CD4-positive, alpha-beta T cell treated with Interleukin-4 for 1 hour (primary cell): Measurements from ENCODE around the gene BTBD19.
"Not testable (repeated sequence)": the region's sequence is repeated elsewhere in the genome, so short reads cannot be mapped to it uniquely, and the experiment has no call there.

ENCODE experiments used
- DNase-seq, 2 donors: peaks; one replicate each; pipeline ENCODE4 v3.0.0-alpha.2; 2020 to 2022

BTBD19 gene, protein sequence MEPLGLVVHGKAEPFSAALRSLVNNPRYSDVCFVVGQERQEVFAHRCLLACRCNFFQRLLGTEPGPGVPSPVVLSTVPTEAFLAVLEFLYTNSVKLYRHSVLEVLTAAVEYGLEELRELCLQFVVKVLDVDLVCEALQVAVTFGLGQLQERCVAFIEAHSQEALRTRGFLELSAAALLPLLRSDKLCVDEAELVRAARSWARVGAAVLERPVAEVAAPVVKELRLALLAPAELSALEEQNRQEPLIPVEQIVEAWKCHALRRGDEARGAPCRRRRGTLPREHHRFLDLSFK

GRCh38 chr1:44808063-44808937 lies at the start of gene BTBD19:
TSS of gene BTBD19 (plus strand) at chr1:44808523. CDS start at chr1:44808821, 298 bp downstream.
- no peak for DNase-seq

- DNase-seq: no peak
Measured at GRCh38 chr1:44759077-44759476, 49.2 kb upstream of the BTBD19 start.

GRCh38 chr1:44760876-44761275 lies 47.4 kb upstream of the BTBD19 start:
- no peak for DNase-seq

- DNase-seq: not testable (repeated sequence)
Measured at GRCh38 chr1:44766421-44766820, 41.9 kb upstream of the BTBD19 start.

- peak; percentile 91 to 92 for DNase-seq
Measured at GRCh38 chr1:44775078-44775929, 33.0 kb upstream of the BTBD19 start, which contains the start of gene RPS8. TSS of gene RPS8 (plus strand) at chr1:44775540. CDS start at chr1:44775597, 57 bp downstream.

- DNase-seq: peak; percentile 39 to 53
Measured at GRCh38 chr1:44775930-44776729, 32.2 kb upstream of the BTBD19 start.

DNA sequence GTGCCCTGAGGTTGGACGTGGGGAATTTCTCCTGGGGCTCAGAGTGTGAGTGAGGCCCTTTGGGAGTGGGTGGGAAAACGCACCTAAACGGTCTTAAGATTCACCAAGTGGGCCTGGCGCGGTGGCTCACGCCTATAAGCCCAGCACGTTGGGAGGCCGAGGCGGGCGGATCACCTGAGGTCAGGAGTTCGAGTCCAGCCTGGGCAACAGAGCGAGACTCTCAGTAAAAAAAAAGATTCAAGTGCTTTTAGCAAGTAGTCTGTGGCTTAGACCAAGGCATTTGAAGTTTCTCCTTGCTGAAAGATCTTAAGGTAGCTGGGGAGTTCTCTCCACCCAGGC lies 31.6 kb upstream of the BTBD19 start:
- DNase-seq: no peak

DNA sequence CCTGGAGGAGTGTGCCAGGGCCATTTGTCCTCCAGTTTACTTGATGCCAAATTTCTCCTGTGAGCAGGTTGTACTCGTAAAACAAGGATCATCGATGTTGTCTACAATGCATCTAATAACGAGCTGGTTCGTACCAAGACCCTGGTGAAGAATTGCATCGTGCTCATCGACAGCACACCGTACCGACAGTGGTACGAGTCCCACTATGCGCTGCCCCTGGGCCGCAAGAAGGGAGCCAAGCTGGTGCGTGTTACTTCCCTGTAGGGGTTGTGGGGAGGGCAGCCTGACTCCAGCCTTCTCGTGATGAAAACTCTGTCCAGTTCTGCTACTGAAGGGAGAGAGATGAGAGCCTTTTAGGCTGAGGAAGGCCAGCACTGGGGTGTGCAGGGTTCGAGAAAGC lies 30.8 kb upstream of the BTBD19 start:
- no peak for DNase-seq

DNA sequence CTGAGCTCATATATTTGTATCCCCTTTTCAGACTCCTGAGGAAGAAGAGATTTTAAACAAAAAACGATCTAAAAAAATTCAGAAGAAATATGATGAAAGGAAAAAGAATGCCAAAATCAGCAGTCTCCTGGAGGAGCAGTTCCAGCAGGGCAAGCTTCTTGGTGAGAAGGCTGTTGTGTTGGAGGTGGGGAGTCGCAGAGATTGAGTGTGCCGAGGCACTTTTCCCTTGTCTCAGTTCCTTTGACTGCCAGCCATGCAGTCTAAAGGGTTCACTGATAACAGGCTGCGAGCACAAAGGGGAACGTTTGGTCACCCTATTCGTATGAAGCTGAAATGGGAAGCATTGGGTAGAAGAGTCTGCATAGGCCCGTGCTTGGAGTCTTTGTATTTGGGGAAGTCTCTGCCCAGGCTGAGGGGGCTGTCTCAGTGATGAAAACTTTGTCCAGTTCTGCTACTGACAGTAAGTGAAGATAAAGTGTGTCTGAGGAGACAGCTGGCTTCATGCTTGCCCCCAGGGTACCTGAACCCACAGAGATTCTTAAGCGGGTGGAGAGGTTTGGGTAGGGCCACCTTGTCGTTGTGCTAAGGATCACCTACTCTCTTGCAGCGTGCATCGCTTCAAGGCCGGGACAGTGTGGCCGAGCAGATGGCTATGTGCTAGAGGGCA lies 30.2 kb upstream of the BTBD19 start:
- DNase-seq: no peak

DNA sequence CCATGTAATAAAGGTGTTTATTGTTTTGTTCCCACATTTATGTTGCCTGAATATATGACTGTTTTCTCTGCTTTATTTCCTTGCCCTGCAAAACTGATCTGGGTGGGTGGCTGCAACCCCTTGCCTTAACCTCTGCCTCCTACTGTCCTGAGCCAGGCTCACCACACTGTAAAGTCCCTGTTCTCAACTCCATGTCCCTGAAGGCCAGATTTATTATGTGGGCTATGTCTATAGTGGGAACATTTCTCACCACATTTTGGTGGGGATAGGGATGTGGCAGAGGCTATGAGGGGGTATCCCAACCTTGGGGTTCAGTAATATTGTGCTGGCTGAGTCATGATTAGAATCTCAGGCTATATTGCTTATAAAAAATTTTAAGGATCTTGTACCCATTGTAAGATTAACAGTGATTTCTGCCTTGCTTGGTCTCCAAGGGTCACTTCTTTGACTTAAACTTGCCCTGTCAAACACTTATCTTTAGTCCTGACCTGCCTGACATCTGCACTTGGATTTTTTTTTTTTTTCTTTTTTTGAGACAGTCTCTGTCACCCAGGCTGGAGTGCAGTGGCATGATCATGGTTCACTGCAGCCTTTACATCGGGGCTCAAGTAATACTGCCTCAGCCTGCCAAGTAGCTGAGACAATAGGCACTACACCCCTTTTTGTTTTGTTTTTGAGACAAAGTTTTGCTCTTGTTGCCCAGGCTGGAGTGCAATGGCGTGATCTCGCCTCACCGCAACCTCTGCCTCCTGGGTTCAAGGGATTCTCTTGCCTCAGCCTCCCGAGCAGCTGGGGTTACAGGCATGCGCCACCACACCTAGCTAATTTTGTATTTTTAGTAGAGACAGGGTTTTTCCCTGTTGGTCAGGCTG lies 29.4 kb upstream of the BTBD19 start:
- DNase-seq: no peak

- DNase-seq: no peak
Measured at GRCh38 chr1:44780583-44781121, 27.7 kb upstream of the BTBD19 start.

- DNase-seq: no peak
Measured at GRCh38 chr1:44783697-44784093, 24.6 kb upstream of the BTBD19 start.

DNA sequence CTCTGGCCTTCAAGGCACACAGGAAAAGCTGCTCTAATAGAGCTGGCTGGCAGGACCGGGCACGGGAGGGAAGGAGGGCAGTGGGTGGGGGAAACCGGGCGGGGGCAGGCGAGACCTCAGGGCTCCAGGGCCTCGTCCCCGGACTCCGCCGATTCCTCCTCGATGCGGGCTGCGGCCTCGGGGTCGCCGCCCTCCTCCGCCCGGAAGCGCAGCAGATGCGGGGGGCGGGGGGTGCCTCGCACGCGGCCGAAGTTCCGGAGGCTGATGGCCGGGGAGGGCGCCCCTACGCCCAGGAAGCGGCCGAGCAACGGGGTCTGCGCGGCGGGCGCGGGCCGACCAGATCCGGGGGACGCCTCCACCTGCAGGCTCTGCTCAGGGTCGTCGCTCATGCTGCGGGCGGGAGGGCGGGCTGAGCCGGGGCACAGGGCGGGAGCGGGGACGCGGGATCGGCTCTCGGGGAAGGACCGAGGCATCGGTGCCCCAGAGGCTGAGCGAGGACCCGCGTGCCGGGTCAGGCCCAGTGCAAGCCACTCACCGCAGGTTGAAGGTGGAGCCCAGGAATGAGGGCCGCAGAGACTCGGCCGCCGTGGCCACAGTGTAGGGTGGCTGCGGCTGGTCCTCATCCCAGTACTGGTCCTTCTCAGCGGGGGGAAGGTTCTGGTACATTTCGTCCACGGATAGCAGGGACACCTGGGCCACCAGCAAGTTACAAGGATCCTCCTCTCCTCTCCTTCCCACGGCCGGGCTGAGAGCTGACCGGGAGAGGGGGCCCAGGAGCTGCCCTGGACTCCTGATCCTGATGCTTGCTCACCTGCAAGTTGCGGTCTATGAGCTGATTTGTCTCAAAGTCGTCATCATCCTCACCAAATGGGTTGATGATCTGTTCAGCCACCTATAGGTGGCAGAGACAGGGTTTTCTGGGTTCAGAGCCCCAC lies 24.0 kb upstream of the BTBD19 start:
- DNase-seq: peak in 1 of 2 donors; percentile 41

- DNase-seq: no peak
Measured at GRCh38 chr1:44785029-44785380, 23.3 kb upstream of the BTBD19 start.

GRCh38 chr1:44785501-44786137 lies 22.7 kb upstream of the BTBD19 start:
- no peak for DNase-seq

DNA sequence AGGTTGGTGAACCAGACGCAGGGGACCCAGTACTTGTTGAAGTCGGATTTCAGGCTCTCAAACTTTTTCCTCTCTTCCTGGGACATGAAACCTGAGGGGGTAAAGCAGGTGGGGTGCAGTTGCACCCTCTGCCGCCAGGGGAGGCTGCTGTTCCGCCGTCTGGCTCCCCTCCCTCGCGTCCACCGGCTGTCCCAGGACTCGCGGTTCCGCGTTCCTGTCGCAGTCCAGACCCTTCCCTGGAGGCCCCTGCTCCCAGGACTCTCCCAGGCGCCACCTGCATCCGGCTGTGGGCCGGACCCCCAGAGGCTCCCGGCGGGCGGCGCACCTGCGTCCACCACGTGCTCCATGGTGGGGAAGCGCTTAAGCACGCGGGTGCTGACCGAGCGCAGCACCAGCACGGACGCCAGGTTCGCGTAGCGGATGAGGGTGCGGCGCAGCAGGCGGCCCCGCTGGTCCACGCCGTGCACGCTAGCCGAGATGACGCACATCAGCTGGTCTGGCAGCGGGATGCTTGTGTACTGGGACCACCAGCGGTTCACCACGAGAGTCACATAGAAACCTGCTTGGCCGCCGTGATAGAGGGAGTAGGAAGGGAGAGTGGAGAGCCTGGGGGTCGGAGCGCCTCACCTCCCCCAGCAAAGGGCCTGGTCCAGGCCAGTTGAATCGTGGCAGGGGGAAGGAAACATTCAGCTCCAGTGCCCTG lies 22.0 kb upstream of the BTBD19 start:
- peak; percentile 78 to 82 for DNase-seq

- DNase-seq: no peak
Measured at GRCh38 chr1:44786841-44787426, 21.4 kb upstream of the BTBD19 start.

- DNase-seq: no peak
Measured at GRCh38 chr1:44787506-44787905, 20.8 kb upstream of the BTBD19 start.
